ENCODE results near the gene SYT3.
A peak's percentile ranks its signal among the peaks of the same experiment; 100 is the strongest.

Gene SYT3, protein sequence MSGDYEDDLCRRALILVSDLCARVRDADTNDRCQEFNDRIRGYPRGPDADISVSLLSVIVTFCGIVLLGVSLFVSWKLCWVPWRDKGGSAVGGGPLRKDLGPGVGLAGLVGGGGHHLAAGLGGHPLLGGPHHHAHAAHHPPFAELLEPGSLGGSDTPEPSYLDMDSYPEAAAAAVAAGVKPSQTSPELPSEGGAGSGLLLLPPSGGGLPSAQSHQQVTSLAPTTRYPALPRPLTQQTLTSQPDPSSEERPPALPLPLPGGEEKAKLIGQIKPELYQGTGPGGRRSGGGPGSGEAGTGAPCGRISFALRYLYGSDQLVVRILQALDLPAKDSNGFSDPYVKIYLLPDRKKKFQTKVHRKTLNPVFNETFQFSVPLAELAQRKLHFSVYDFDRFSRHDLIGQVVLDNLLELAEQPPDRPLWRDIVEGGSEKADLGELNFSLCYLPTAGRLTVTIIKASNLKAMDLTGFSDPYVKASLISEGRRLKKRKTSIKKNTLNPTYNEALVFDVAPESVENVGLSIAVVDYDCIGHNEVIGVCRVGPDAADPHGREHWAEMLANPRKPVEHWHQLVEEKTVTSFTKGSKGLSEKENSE

DNA sequence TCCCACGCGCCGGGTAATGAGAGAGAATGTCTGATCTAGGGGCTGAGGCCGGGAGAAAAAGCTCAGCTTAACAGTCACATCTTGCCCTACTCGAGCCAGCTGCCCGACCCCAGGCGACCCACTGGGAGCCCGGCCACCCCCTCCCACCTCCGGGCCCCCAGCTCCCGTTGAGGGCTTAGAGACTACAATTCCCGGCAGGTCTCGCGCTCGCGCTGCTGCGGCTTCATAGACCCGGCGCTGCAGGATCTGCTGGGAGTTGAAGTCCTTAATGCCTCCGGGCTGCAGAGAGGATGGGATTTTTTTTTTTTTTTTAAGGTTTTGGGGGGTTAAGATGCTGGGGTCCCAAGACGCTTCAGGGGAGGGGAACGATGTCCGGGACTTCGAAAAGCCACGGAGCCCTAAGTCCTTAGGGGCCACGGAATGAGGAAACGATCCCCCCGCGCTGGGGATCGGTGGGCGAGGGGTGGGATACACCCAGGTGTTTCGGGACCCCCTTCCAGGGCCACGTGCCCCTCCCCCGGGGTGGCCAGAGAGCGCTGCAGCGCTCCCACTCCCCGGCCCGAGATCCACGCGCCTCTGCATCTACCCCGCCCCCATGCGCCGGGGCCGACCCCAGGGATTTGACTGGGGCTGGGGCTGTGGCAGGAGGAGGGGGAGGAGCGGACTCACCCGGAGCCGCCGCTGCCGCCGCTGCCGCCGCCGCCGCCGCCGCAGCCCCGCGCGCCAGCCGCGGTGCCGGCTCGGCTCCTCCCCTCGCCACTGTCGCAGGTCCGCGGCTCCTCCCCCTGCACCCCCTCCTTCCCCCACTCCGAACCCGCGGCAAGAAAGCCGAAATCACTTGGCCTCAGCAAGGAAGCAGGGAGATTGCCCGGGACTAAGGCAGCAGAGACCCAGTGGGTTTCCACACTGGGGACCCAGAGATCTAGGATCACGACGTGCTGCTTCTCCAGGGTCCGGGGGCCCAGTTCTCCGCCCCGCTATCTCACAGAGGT lies at the start of gene SYT3:
Gene SYT3, minus strand, starts transcription at position 761 of the 992 bp plus-strand sequence. CDS start 2,470 bp downstream, outside the sequence.
- no peak for DNase-seq

DNA sequence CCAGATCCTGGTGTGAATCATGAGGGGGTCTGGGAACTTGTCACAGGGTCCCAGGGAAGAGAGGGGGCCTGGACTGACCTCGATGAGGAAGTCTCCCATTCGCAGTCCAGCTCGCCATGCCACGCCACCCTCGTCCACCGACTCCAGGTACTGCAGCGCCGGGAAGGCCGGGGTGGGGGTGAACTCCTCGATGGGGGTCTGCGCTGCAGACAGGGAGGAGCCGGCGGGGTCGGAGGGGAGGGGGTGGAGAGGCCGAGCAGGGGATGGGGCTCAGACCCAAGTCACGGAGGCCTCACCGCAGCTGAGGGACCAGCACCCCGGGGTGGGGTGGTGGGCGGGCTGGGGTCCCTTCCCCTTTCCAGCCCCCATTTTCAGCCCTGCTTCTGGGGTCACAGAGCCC lies 49.1 kb upstream of the SYT3 start:
- no peak for DNase-seq

DNA sequence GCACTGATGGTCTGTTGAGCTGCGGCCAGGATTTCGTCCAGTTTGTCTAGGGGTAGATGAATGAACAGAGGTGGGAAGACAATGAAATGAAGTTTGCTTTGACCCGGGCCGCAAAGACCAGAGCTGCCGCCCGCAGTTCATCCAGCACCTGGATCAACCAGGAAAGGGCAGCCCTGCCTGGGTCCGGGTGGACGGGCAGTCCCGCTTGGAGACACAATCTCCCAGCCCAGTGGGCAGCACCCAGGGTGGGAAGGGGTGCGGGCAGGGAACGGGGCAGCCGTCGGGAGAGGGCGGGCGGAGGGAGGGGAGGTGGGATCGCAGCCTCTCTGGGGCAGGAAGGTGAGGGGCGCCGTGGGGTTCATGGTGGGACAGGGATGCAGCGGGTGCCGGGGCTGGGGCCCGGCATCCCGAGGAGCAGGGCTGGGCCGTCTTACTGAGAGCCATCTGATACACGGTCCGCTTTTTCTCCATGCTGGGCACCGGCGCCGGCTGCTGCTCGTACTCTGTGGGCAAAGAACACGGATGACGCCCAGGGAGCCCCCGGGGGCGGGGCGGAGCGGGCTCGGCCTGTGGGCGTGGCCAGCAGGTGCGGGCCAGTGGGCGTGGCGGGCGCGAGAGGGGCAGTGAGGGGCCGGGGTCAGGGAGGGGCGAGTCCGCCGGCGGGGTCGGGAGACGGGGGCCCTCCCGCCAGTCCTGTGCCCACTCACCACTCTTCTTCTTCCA lies 46.8 kb upstream of the SYT3 start:
- no peak for DNase-seq

DNA sequence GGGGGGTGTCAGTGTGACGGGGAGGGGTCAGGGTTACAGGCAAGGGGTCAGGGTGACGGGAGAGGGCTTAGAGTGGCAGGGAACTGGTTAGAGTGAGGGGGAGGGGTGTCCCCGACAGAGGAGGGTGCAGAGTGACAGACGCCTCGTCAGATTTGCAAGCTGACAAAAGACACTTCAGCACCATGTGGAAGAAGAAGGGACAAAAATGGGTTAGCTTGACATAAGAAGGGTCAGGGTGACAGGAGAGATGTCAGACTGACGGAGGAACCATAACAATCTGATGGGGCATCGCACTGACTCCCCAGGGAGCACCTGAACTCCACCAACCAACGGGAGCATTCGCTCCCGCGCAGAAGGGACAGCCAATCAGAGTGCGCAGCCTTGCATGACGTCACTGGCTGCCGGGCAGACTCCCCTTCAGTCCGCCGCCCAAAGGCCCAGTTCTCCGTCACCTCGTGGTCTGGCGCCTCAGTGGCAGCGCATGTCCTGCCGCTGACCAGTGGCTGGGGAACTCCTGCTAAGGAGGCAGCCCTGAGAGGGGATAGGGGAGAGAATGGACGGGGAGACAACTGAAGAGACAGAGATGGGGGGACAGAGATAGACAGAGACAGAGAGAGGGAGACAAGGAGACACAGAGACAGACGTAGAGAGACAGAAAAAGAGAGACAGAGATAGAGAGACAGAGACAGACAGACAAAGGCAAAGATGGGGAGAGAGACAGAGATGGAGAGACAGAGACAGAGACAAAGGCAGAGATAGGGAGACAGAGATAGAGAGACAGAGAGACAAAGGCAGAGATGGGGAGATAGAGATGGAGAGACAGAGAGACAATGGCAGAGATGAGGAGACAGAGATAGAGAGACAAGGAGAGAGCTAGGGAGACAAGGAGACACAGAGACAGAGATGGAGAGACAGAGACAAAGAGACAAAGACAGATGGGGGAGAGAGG lies 39.8 kb upstream of the SYT3 start:
- DNase-seq = peak; percentile 49

DNA sequence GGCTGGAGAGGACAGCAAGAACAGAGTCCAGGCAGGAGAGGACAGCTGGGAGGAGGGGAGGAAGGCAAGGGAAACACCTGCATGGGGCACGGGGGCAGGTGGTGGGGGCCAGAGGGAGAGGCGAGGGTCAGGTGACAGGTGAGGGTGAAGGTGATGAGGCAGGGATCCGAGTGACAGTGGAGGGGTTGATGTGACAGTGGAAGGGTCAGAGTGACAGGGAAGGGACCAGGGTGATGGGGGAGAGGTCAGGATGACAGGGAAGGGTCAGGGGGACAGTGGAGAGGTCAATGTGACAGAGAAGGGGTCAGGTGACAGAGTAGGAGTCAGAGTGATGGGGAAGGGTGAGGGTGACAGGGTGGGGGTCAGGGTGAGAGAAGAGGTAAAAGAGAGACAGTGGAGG lies 38.6 kb upstream of the SYT3 start:
- DNase-seq = no peak

DNA sequence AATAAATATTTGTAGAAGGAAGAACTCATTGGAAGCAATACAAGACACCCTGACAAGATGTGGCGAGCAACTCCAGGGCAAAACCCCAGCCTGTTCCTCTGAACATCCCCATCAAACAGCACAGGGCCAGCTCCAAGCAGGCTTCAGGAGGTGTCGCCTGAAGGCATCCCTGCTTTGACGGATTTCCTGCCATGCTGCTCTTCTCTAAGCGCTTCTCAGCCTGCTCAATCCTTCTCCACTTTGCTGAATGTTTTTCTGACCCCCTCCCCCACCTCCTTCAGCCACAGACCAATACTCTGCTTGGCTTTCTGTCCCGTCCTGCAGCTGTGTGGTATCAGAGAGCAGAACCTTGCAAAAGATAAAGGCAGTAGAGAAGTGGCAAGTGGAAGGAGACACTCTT lies 38.0 kb upstream of the SYT3 start:
- no peak for DNase-seq

DNA sequence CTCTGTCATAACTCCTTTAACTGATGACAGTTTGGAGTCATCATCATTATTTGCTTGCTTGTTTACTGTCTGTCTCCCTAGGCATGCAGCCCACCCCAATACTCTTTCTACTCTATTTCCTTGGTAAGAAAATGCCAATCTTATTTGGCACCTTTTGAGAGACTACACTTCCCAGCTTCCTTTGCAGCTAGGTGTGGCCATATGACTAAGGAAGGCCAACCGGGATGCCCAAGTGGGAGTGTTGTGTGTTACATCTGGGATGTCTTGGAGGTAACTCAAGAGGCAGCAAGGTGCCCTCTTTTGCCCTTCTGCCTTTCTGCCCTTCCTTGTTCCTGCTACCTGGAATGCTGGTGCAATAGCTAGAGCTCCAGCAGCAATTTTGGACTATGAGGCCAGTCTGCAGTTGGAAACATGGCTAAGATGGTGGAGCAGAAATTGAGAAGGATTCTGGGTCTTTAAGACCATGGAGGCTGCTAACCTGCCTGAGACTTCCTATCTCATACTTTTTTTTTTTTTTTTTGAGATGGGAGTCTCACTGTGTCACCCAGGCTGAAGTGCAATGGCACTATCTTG lies 37.0 kb upstream of the SYT3 start:
- DNase-seq = no peak

DNA sequence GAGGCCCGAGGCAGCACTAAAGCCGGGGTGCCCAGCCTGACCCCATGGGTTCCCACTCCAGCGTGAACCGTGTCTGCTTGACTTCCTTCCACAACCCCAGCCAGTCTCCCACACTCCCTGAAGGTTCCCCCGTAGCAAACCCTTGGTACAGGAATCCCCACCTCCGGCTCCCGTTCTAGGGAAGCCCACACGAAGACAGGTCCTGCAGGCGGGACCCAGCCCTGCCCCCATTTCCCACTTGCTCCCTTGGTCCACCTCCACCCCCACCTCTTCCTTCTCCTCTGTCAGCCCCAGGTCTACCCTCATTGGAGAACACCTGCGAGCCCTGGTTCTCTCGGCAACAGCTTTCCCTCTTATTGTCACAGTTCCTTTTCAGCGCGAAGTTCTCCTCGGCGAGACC lies 33.4 kb upstream of the SYT3 start:
- DNase-seq = no peak

DNA sequence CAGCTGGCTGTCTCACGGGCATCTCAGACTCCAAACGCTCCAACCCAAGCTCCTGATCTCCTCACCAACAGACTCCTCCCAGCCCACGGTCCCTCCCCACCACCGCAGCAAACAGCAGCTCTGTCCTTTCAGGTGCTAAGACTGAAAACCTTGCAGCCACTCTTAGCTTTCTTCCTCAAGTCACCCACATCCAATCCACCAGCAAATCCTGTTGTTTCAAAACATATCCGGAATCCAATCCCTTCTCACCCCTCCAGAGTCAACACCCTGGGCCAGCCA lies 30.4 kb upstream of the SYT3 start:
- DNase-seq = no peak

DNA sequence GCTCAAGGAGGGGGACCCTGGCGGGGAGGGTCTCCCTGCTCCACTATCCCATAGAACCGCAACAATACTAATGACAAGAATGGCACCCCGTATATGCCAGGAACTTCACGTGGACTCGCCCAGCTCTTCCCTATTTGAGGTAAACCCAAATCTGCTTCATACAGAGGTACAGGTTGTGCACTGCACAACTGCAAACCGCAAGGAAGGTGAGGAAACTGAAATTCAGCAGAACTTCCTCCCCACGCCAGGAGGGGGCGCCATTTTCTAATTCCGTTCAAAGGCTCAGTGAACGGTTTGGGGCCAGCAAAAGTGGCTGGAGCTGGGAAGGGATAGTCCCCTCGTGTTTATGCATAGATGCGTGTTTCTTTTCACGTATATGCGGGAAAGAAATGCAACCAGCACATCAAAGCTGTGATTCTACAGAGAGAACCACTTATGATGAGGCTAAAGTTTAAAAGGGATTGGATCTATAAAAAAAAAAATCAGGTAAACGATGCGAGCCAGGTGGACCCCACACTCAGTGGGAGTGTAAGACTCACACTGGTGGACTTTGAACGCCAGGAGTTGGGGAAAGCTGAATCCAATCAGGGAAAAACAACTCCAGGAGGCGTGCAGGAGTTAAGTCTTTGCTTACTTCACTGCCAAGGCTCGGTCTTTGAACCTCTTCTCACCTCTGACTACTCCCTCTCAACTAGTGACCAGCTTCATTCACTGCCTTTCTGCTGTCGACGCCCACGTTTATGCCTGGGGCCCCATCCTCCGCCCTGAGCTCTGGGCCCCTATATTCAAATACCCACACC lies 29.8 kb upstream of the SYT3 start:
- DNase-seq = no peak

DNA sequence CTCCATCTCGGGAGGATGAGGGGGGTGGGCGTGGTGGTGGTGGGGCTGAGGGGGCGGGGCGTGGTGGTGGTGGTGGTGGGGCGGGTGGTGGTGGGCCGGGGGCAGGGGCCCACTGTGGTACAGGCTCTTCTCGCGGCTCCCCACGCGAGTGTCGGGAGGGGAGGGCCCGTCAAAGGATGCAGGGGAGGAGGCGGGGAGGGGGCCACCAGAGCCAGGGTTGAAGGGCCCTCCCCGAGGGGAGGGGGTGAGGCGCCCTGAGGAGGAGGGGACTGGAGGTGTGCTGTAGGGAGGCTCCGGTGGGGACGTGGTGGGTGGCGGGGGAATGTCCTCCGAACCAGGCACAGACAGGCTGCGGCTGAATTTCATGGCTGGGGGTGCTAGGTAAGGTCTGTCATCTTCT lies 29.2 kb upstream of the SYT3 start:
- no peak for DNase-seq

DNA sequence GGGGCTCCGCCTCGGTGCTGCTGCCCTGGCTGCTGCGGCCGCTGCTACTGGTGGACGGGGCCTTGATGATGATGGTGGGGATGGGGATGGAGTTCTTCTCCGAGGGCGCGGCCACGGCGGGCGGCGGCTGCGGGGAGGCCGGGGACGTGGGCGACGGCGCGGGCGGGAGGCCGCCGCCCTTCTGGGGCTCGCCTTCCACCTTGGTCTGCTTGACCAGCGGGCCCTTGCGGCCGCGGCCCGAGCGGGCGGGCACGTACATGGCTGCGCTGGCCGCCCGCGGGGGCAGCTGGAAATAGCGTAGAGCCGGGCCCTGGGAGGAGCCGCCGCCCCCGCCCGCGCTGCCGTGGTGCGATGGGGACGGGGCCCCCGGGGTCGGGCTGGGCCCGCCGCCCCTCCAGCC lies 28.7 kb upstream of the SYT3 start:
- no peak for DNase-seq

DNA sequence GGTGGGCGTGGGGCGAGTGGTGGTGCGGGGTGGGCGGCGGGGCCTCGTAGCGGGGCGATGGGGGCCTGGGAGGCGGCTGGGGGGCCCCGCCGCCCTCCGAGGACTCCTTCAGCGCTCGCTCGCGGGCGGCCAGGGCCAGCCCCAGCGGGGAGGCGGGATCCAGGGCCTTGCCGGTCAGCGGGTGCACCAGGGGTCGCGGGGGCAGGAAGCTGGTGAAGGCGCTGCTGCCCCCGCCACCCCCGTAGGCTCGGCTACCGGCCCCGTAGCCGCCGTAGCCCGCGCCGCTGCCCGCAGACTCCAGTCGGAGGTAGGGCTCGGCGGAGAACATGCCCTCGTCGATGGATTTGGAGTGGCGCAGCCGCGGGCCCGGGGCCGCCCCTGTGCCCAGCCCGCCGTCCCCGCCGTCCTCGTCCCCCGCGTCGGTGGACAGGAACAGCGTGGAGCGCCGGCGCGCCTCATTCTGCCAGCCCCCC lies 28.1 kb upstream of the SYT3 start:
- DNase-seq = no peak

DNA sequence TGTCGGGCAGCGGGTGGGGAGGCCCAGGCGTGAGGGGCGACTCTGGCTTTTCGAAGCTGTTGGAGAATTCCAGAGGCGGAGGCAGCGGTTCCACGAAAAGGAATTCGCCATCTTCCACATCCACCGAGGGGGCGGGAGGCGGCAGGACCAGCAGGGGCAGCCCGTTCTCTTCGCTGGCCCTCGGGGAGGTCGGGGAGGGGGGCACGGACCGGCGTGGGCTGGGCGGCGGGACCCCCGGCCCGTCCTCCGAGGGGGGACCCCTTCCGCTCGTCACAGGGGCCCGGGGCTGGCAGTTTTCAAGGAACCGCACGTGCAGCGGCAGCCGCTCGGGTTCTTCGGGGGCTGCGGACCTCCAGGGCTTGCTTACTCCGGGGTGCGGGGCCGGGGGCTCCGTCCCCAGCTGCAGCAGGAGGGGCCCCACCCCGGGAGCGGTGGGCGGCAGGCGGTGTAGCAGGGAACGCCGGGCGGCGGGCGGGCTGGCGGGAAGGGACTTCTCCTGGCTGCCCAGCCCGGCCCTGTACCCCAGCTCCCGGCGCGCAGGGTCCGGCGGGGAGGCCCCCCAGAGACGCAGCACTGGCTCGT lies 27.6 kb upstream of the SYT3 start:
- no peak for DNase-seq

DNA sequence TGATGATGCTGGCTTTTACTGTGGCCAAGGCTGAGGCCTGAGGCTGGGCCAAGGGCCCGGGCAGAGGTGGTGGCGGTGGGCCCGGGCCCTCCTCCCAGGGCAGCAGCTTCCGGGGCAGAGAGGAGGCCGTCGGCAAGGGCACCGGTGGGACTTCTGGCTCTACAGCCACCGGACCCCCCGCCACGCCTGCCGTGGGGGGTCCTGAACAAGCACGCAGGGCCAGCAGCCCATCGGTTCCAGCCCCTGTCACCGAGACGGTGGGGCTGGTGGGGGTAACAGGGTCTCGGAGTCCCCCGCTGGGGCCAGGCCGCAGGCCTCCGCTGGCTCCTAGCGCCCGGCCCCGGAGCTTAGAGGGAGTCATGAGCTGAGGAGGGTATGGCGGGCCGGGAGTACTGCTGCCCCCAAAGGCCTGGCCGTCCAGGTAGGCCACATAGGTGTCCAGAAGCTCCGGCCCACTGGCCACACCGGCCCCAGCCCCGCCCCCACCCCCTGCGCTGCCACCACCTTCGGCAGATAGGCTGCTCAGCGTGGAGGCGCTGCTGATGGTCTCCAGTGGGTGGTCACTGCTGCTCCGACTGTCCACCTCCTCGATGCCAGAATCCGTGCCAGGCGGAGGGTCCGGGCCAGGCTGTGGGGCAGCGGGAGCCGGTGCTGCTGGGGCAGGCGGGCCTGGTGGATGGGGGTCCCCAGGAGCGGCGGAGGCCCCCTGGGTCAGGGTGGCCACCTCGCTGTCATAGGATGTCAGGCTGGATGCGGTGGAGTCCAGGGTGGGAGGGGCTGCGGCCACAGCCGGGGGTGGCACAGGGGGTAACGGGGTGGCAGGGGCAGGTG lies 26.9 kb upstream of the SYT3 start:
- no peak for DNase-seq

DNA sequence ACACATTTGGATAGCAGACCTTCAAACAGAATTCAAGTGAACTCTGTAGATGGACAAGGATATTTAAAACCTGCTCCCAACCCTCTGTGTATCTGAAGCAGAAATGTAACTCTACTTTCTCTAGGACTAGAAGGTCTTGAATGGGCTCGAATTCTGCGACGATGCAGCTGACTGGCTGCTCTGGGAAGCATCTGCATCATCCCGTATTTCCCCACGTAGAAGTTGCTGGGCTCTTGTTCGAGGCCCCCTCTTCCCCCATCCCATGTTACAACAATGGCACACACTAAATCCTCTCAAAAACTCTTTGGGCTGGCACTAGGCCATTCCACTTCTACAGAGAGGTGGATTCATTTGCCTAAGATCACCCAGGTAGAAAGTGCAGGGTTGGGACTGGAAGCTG lies 24.5 kb upstream of the SYT3 start:
- DNase-seq = no peak

DNA sequence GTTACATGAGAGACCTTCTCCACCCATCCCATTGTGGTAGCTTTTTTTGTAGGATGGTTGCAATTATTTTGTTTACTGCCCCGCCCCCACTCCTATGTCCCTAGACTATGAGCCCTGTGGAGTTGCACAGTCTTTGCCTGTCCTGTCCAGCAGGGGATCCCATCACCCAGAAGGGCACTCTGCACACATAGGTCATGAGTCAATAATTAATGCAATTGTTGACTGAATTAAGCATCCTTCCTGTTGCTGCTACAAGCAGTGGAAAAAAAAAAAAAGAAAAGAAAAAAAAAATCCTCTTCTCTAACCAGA lies 23.8 kb upstream of the SYT3 start:
- no peak for DNase-seq

DNA sequence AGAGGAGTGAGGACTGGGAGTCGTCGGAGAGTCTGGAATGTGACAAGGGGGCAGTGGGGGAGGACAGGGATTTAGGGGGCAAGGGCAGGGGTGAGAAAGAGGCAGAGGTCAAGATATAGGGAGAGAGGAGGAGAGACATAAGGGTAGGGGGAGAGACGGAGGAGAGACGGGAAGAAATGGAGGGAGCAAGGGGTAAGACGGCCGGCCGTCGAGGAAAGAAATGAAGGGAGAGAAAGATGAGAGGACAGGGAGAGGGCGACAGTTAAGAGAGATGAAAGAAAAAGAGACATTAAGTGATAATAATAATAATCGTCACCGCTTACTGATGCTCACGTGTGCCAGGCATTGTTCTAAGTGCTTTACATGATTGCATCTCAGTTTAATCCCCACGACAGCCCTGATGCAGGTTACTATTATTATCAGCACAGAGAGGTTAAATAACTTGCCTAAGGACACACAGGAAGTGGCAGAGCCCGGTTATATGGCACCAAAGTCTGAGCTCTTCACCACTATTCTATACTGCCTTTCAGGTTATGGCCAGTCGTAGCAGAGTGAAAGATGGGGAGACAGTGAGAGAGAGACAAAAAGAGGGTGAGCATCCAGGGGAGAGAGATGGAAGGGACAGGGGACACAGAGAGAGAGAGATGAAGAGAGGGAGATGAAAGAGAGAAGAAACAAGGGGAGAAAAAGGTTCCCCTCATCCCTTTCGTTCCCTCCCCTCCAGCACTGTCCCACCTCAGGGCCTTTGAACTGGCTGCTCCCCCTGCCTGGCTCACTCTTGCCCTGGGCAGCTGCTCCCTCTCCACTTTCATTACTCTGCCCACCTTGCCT lies 23.2 kb upstream of the SYT3 start:
- DNase-seq = no peak

All from NCI-H226 (cell line).